Mucosa of descending colon (tissue), 3 donors: ENCODE data around the gene TPT1. TPM values are rescaled to one million over a fixed set of nuclear protein-coding genes. Genes with fewer than 3 reads are reported as not detected.

Experiments used
- ATAC-seq: fragments of 200-7000 bp; cut with Tn5 transposase; one replicate; pipeline ENCODE4 v1.9.1; 2020; ENCODE audit warnings: mild to moderate bottlenecking, moderate library complexity
- DNase-seq, 3 donors: peaks; one replicate each; pipeline ENCODE4 v3.0.0-alpha.2; 2020
- H3K36me3 ChIP-seq: fragments of 200-600 bp; one replicate; pipeline ENCODE4 v1.8.0; 2021; ENCODE audit warnings: low read depth, mild to moderate bottlenecking
- H3K4me1 ChIP-seq: fragments of 200-600 bp; one replicate; pipeline ENCODE4 v1.8.0; 2021; ENCODE audit warnings: low read depth, mild to moderate bottlenecking
- H3K4me3 ChIP-seq: fragments of 200-600 bp; one replicate; pipeline ENCODE4 v1.8.0; 2021; ENCODE audit warnings: mild to moderate bottlenecking
- H3K9me3 ChIP-seq: fragments of 200-600 bp; one replicate; pipeline ENCODE4 v1.8.0; 2021; ENCODE audit warnings: mild to moderate bottlenecking
- CTCF ChIP-seq: fragments of 200-600 bp; IDR thresholded peaks from one replicate; pipeline ENCODE4 v1.8.0; 2022; ENCODE audit warnings: antibody characterized with exemption, mild to moderate bottlenecking
- intact Hi-C, 2 donors: fragments of 100-400 bp; cut with DNase I in 1 of 2; cut with micrococcal nuclease in 1 of 2; formaldehyde crosslinking; loops; one replicate each; pipeline versions ENCODE4 v1.11.0 to v1.11.1; 2022; cut with DNase I, micrococcal nuclease
- total RNA-seq, 3 donors: library from RNA; stranded (reverse); fragmentation: NEBNext Ultra II Directional in 2 of 3; extraction: Animal tissue kit (Norgen Biotek cat#: 25700) in 2 of 3; gene quantifications; one replicate each; pipeline versions ENCODE4 v1.2.1 to v1.2.4, GENCODE V29; 2021 to 2023
- donor health status: DM: no; HTN: no; CAD: no; lungs with moderate emphysema.
- donor health status: DM: no; HTN: no; CAD: no.
- donor health status: DM: no; HTN: yes; CAD: no.

The TPT1 gene
- total RNA-seq, 3 donors from 2014 or later = 3,253 to 4,069 (median 3,560) TPM

- no peak for TF ChIP-seq CTCF
- ATAC-seq (no peak), DNase-seq (no peak)
- no peaks in the 10 kb centered on the region for H3K9me3 ChIP-seq
- intact Hi-C loops = no loop called here
- H3K4me3 ChIP-seq = no peak overlapping the region
- H3K4me1 ChIP-seq = no peaks in the 10 kb centered on the region
- no peaks in the 10 kb centered on the region for H3K36me3 ChIP-seq
These were observed 24.0 kb downstream of the TPT1 start for GRCh38 chr13:45316996-45317395.

- DNase-seq = no peak
- Histone ChIP-seq H3K4me3 (no peak overlapping the region), H3K4me1 (no peaks in the 10 kb centered on the region), H3K36me3 (no peaks in the 10 kb centered on the region), H3K9me3 (no peaks in the 10 kb centered on the region)
- TF ChIP-seq CTCF = no peak
- intact Hi-C loops = no loop called here
- ATAC-seq = no peak
These were observed 24.6 kb downstream of the TPT1 start for GRCh38 chr13:45316338-45316737.

- intact Hi-C loops = no loop called here
- no peak for DNase-seq
- H3K4me1 ChIP-seq = peaks cover 4% of the 10 kb centered on the region
- TF ChIP-seq CTCF = no peak
- no peak overlapping the region for H3K4me3 ChIP-seq
- H3K9me3 ChIP-seq = no peaks in the 10 kb centered on the region
- ATAC-seq = no peak
- no peaks in the 10 kb centered on the region for H3K36me3 ChIP-seq
These were observed 25.3 kb downstream of the TPT1 start for GRCh38 chr13:45315520-45316167.

GRCh38 chr13:45314822-45315221, 26.2 kb downstream of the TPT1 start:
- DNase-seq = no peak
- TF ChIP-seq CTCF = no peak
- H3K9me3 ChIP-seq = no peaks in the 10 kb centered on the region
- no peak for ATAC-seq
- intact Hi-C loops = no loop called here
- H3K4me1 ChIP-seq = peaks cover 7% of the 10 kb centered on the region
- no peak overlapping the region for H3K4me3 ChIP-seq
- H3K36me3 ChIP-seq = no peaks in the 10 kb centered on the region

- H3K9me3 ChIP-seq = no peaks in the 10 kb centered on the region
- H3K4me1 ChIP-seq = peaks cover 10% of the 10 kb centered on the region
- ATAC-seq (no peak), DNase-seq (no peak)
- no peaks in the 10 kb centered on the region for H3K36me3 ChIP-seq
- intact Hi-C loops = no loop called here
- TF ChIP-seq CTCF = no peak
- no peak overlapping the region for H3K4me3 ChIP-seq
These were observed 30.4 kb downstream of the TPT1 start for GRCh38 chr13:45310341-45311131.
